Measurements from ENCODE around the gene TBC1D2. TPM values are rescaled to one million over a fixed set of nuclear protein-coding genes. Genes with fewer than 3 reads are reported as not detected.

TBC1D2 gene
- total and polyA plus RNA-seq, 2 of the 4 experiments (the other 2 are of a cell fraction) = 36.9 to 62.7 TPM

- intact Hi-C loops (cut with micrococcal nuclease) = no loop called here
- WGBS, 2 experiments (ENCODE audit: extremely low coverage in 2 of 2, insufficient read length in 1 of 2) = no CpG with 5 or more reads among the region's 11 CpGs
- CTCF ChIA-PET = no interaction called here
Measured at GRCh38 chr9:98219794-98220370, 35.6 kb downstream of the TBC1D2 start.

More at GRCh38 chr9:98219794-98220370, 35.6 kb downstream of the TBC1D2 start:
- H3K79me1 ChIP-seq (ENCODE audit: low read depth in 1 of 2, low read length in 2 of 2) = peaks cover 25 to 68% of the 10 kb centered on the region in 2 experiments
- H3K14ac ChIP-seq (replicated peaks; ENCODE audit: low read depth, low read length) = peak overlapping the region; percentile 1; the same call in 1 of the 2 replicates
- H3K27me3 ChIP-seq (ENCODE audit: control insufficient read depth, insufficient read depth, low read length) = no peaks in the 10 kb centered on the region
- in situ Hi-C loops (cut with MboI; ENCODE audit: low sequenced_read_pairs) (no loop called here), dilution Hi-C loops (cut with HindIII; ENCODE audit: low sequenced_read_pairs, unreplicated experiment) (no loop called here)
- peaks cover 22% of the 10 kb centered on the region for H3K4me1 ChIP-seq (ENCODE audit: control insufficient read depth, insufficient read depth, low read length)
- peak overlapping the region; percentile 84 for H2BK120ac ChIP-seq (ENCODE audit: low read depth, low read length)
- no peak for TF ChIP-seq CHD1 (IDR thresholded peaks at IDR 0.05; ENCODE audit: low read depth, low read length)
- no peak for TF ChIP-seq RAD21 (IDR thresholded peaks at IDR 0.05; ENCODE audit: low read length)
- no peak for TF ChIP-seq FOS (IDR thresholded peaks at IDR 0.05; ENCODE audit: low read depth, low read length)
- TF ChIP-seq MAZ (IDR thresholded peaks at IDR 0.05; ENCODE audit: borderline replicate concordance, low read depth, low read length) = no peak
- no peak for TF ChIP-seq CEBPB (IDR thresholded peaks at IDR 0.05; ENCODE audit: low read depth, low read length)
- TF ChIP-seq, protein P1, sequence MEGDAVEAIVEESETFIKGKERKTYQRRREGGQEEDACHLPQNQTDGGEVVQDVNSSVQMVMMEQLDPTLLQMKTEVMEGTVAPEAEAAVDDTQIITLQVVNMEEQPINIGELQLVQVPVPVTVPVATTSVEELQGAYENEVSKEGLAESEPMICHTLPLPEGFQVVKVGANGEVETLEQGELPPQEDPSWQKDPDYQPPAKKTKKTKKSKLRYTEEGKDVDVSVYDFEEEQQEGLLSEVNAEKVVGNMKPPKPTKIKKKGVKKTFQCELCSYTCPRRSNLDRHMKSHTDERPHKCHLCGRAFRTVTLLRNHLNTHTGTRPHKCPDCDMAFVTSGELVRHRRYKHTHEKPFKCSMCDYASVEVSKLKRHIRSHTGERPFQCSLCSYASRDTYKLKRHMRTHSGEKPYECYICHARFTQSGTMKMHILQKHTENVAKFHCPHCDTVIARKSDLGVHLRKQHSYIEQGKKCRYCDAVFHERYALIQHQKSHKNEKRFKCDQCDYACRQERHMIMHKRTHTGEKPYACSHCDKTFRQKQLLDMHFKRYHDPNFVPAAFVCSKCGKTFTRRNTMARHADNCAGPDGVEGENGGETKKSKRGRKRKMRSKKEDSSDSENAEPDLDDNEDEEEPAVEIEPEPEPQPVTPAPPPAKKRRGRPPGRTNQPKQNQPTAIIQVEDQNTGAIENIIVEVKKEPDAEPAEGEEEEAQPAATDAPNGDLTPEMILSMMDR (conservative IDR thresholded peaks at IDR 0.05; ENCODE audit: low read depth, low read length) = no peak
- TF ChIP-seq MAFK (IDR thresholded peaks at IDR 0.05; ENCODE audit: low read depth, low read length) = no peak
- TF ChIP-seq RFX5 (IDR thresholded peaks at IDR 0.05; ENCODE audit: low read depth, low read length) = no peak
- H3K18ac ChIP-seq (ENCODE audit: low read depth, low read length) = no peak overlapping the region
- no peak overlapping the region for H3K56ac ChIP-seq (ENCODE audit: extremely low read depth, insufficient read depth, low read length)
- H4K5ac ChIP-seq (ENCODE audit: low read depth, low read length) = peak overlapping the region; percentile 55; the same call in 1 of the 2 replicates
- no TSS peak for BruUV-seq (replicated peaks)
- H3K36me3 ChIP-seq (ENCODE audit: control insufficient read depth, insufficient read depth, low read length) = peaks cover 10% of the 10 kb centered on the region
- peaks cover 26% of the 10 kb centered on the region for H3K9me1 ChIP-seq (ENCODE audit: insufficient read depth, low read length)
- peak overlapping the region; percentile 100 for H3K4ac ChIP-seq (ENCODE audit: low read depth, low read length)
- no peaks in the 10 kb centered on the region for H3K9me3 ChIP-seq (ENCODE audit: control insufficient read depth, insufficient read depth, low read length)
- no peak overlapping the region for H3K4me2 ChIP-seq (ENCODE audit: low read depth, low read length)
- peak overlapping the region in 1 of 2 experiments; percentile 79; a peak in 3 of 4 replicates for H4K8ac ChIP-seq (ENCODE audit: low read depth in 2 of 2, low read length in 2 of 2)
- peak overlapping the region; percentile 70 for H2AK5ac ChIP-seq (ENCODE audit: low read depth, low read length)
- H3K9ac ChIP-seq (ENCODE audit: low read depth, low read length) = no peak overlapping the region
- no peak for DNase-seq
- peak overlapping the region; percentile 51; the same call in 1 of the 3 replicates for H2BK15ac ChIP-seq (ENCODE audit: low read depth, low read length)
- peak overlapping the region; percentile 34; the same call in 1 of the 2 replicates for H2BK20ac ChIP-seq (ENCODE audit: low read depth, low read length)
- H3K23ac ChIP-seq (ENCODE audit: low read depth, low read length) = no peak overlapping the region; the same call in 1 of the 2 replicates
- H3K4me3 ChIP-seq (ENCODE audit: insufficient read depth, low read depth, low read length) = no peak overlapping the region
- peak overlapping the region; percentile 68; the same call in 1 of the 2 replicates for H4K91ac ChIP-seq (ENCODE audit: insufficient read depth, low read depth, low read length)
- POLR2A ChIA-PET (ENCODE audit: unreplicated experiment) = no interaction called here
- H3K27ac ChIP-seq (ENCODE audit: insufficient read depth, low read length) = peak overlapping the region; percentile 16; the same call in 1 of the 2 replicates
- peak overlapping the region; percentile 45 for H2AK9ac ChIP-seq (replicated peaks; ENCODE audit: low read depth, low read length, poor library complexity)
- no peak for ATAC-seq (ENCODE audit: low read depth)
- H2AFZ ChIP-seq (replicated peaks; ENCODE audit: low read length, poor library complexity) = no peak overlapping the region
- no peaks in the 10 kb centered on the region for H4K20me1 ChIP-seq (ENCODE audit: insufficient read depth, low read length)
- peak overlapping the region; percentile 44 for H2BK5ac ChIP-seq (ENCODE audit: low read depth, low read length, poor library complexity, severe bottlenecking)

Measured in IMR-90 (cell line).